K562 (cell line): ENCODE data around the gene TMEM217. TPM values are rescaled to one million over a fixed set of nuclear protein-coding genes. Genes with fewer than 3 reads are reported as not detected.
A peak's percentile ranks its signal among the peaks of the same experiment; 100 is the strongest.

ENCODE experiments used
- ARID1B ChIP-seq: fragments of 450-650 bp; IDR thresholded peaks from 2 replicates; pipeline ENCODE4 v1.6.1; 2016; ENCODE audit warnings: antibody characterized with exemption, mild to moderate bottlenecking, inconsistent platforms
- ATF3 ChIP-seq, 2 experiments: fragments of 450-650 bp in 1 of 2; sonication (generic) in 1 of 2; formaldehyde crosslinking in 1 of 2; IDR thresholded peaks in 1 of 2; conservative IDR thresholded peaks in 1 of 2; 2 replicates each; pipeline versions ENCODE4 v1.6.1 to v1.8.1; 2016 to 2023; ENCODE audit warnings: mild to moderate bottlenecking in 2 of 2, moderate library complexity in 2 of 2, inconsistent platforms in 1 of 2, missing genetic modification reagents in 1 of 2
- CBFA2T3 ChIP-seq: fragments of 450-650 bp; IDR thresholded peaks from 2 replicates; pipeline ENCODE4 v1.6.1; 2017
- FOXA3 ChIP-seq, 2 experiments: fragments of 450-650 bp in 1 of 2; sonication (generic) in 1 of 2; formaldehyde crosslinking; IDR thresholded peaks in 1 of 2; conservative IDR thresholded peaks in 1 of 2; 2 replicates each; pipeline versions ENCODE4 v1.4.0 to v1.8.0; 2020 to 2022; ENCODE audit warnings: mild to moderate bottlenecking in 2 of 2, missing genetic modification reagents in 1 of 2
- JUND ChIP-seq, 2 experiments: IDR thresholded peaks; 2 replicates in 1 of 2; 3 replicates in 1 of 2; pipeline ENCODE4 v1.6.1; 2011; ENCODE audit warnings: borderline replicate concordance in 2 of 2, low read depth in 2 of 2, low read length in 2 of 2, improper control_type of control experiment in 1 of 2, missing biosample characterization in 1 of 2, missing genetic modification characterization in 1 of 2, missing genetic modification reagents in 1 of 2
- KDM2B ChIP-seq: fragments of 250-450 bp; sonication (Bioruptor Pico); IDR thresholded peaks from 2 replicates; pipeline ENCODE4 v1.8.0; 2021; ENCODE audit warnings: mild to moderate bottlenecking, moderate library complexity
- MAFF ChIP-seq: IDR thresholded peaks from 2 replicates; pipeline ENCODE4 v1.6.1; 2012; ENCODE audit warnings: low read length, improper control_type of control experiment
- NCOA1 ChIP-seq: fragments of 450-650 bp; IDR thresholded peaks from 2 replicates; pipeline ENCODE4 v1.6.1; 2016; ENCODE audit warnings: low read depth
- NR2C1 ChIP-seq, 2 experiments: fragments of 450-650 bp; IDR thresholded peaks; 2 replicates each; pipeline ENCODE4 v1.6.1; 2017; ENCODE audit warnings: mild to moderate bottlenecking in 2 of 2, antibody characterized with exemption in 1 of 2, inconsistent platforms in 1 of 2, missing compliant biosample characterization in 1 of 2, missing genetic modification characterization in 1 of 2
- RREB1 ChIP-seq: fragments of 250-450 bp; sonication (Bioruptor Pico); IDR thresholded peaks from 2 replicates; pipeline ENCODE4 v1.4.0; 2020
- SIN3A ChIP-seq, 2 experiments: fragments of 150-350 bp in 1 of 2; IDR thresholded peaks; 2 replicates each; pipeline ENCODE4 v1.6.1; 2011 to 2016; ENCODE audit warnings: borderline replicate concordance in 2 of 2, low read depth in 2 of 2, low read length in 2 of 2, mild to moderate bottlenecking in 2 of 2, moderate library complexity in 2 of 2; ENCODE audit not compliant: control insufficient read depth in 1 of 2
- SIRT6 ChIP-seq: IDR thresholded peaks from one replicate; pipeline ENCODE4 v1.6.1; 2012; ENCODE audit warnings: low read depth, mild to moderate bottlenecking, control low read depth, inconsistent platforms, low read length, moderate library complexity
- TAF15 ChIP-seq: fragments of 200-400 bp; formaldehyde crosslinking; IDR thresholded peaks from 2 replicates; pipeline ENCODE4 v1.6.1; 2017; ENCODE audit warnings: mild to moderate bottlenecking, low read depth, low read length, moderate library complexity
- TAF7 ChIP-seq: fragments of 450-650 bp; IDR thresholded peaks from 2 replicates; pipeline ENCODE4 v1.6.1; 2016; ENCODE audit warnings: missing genetic modification characterization, missing compliant biosample characterization
- XRCC3 ChIP-seq: fragments of 450-650 bp; IDR thresholded peaks from 2 replicates; pipeline ENCODE4 v1.6.1; 2017; ENCODE audit warnings: mild to moderate bottlenecking, moderate library complexity
- polyA plus RNA-seq, 8 experiments: library from polyadenylated mRNA; depleted of rRNA in 4 of 8; stranded (reverse) in 5 of 8; unstranded in 3 of 8; fragments of >200 nt; fragmentation: Nextera tagmentation in 2 of 8; fragmentation: Illumina TruSeq in 1 of 8; extraction: Ambion mirVana in 2 of 8; extraction: Trizol in 1 of 8; gene quantifications; 2 replicates each; pipeline versions ENCODE4 v1.2.1 to v1.2.3, GENCODE V29; 2011 to 2014; ENCODE audit warnings: inconsistent platforms in 1 of 8, missing spikeins in 1 of 8
- total RNA-seq, 7 experiments: library from RNA; depleted of rRNA in 6 of 7; stranded (reverse); fragments of >200 nt in 6 of 7; fragmentation: Illumina TruSeq in 2 of 7; extraction: Trizol in 2 of 7; gene quantifications; 2 replicates each; pipeline versions ENCODE4 v1.2.1 to v1.2.3, GENCODE V29; 2011 to 2021; ENCODE audit warnings: low replicate concordance in 1 of 7
- TF ChIP-seq, protein P1 (sequence below): fragments of 200-800 bp; sonication (Bioruptor generic); IDR thresholded peaks from 2 replicates; pipeline ENCODE4 v1.6.1; 2017; ENCODE audit warnings: missing genetic modification characterization, missing compliant biosample characterization

TMEM217 gene
- total and polyA plus RNA-seq, 9 of the 15 experiments (the other 6 are each of a cell fraction or from before 2014, with no cell fraction given) = 1.3 to 8.0 (median 1.9) TPM

DNA sequence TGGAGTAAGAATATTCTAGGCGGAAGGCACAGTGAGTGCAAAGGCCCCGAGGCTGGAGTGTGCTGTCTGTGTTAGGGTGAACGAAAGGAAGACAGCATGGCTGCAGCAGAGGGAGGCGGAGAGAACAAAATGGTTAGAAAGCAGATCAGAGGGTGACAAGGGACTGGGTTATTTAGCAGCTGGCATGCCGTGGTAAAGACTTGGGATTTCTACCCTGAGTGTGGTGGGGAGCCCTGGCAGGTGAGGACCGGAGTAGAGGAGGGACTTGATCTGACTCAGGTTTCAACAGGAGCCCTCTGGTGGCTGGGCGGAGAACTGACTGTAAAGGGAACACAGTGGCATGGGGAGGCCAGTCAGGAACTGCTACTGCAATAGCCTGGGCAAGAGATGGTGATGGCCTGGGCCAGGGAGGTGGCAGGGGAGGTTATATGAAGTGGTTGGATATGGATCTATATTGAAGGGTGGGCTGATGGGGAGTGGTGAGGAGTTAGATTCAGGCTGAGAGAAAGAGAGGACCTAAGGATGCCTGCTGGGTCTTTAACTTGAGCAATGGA lies 50.0 kb downstream of the TMEM217 start (continued):
- TF ChIP-seq KDM2B (CRISPR knock-in tag) = no peak
- TF ChIP-seq MAFF = no peak
- TF ChIP-seq NCOA1 = peak; percentile 64; the same call in 1 of the 2 replicates
- no peak for TF ChIP-seq SIN3A (IDR thresholded peaks at IDR 0.05; ENCODE audit: borderline replicate concordance in 2 of 2, control insufficient read depth in 1 of 2, low read depth in 2 of 2, low read length in 2 of 2)
- peak; percentile 26; the same call in 1 of the 2 replicates for TF ChIP-seq CBFA2T3
- no peak for TF ChIP-seq ATF3 (IDR thresholded peaks at IDR 0.05)
- TF ChIP-seq ATF3 (CRISPR knock-in tag; conservative IDR thresholded peaks at IDR 0.05) = 0 out of 2 replicates have a peak, but pooled peaks have one; percentile 58
- peak; percentile 56 for TF ChIP-seq ARID1B
- TF ChIP-seq RREB1 (CRISPR knock-in tag) = peak; percentile 93
- TF ChIP-seq, protein P1, sequence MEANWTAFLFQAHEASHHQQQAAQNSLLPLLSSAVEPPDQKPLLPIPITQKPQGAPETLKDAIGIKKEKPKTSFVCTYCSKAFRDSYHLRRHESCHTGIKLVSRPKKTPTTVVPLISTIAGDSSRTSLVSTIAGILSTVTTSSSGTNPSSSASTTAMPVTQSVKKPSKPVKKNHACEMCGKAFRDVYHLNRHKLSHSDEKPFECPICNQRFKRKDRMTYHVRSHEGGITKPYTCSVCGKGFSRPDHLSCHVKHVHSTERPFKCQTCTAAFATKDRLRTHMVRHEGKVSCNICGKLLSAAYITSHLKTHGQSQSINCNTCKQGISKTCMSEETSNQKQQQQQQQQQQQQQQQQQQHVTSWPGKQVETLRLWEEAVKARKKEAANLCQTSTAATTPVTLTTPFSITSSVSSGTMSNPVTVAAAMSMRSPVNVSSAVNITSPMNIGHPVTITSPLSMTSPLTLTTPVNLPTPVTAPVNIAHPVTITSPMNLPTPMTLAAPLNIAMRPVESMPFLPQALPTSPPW (CRISPR knock-in tag) = peak; percentile 46
- TF ChIP-seq TAF7 (tag) = 0 out of 2 replicates have a peak, but pooled peaks have one; percentile 45
- no peak for TF ChIP-seq SIRT6
- peak; percentile 75 for TF ChIP-seq JUND (IDR thresholded peaks at IDR 0.05; ENCODE audit: borderline replicate concordance, low read depth, low read length)
- TF ChIP-seq JUND (tag; IDR thresholded peaks at IDR 0.05; ENCODE audit: borderline replicate concordance, low read depth, low read length) = peak; percentile 88; the same call in 2 of the 3 replicates
- no peak for TF ChIP-seq XRCC3
- TF ChIP-seq TAF15 = no peak
- TF ChIP-seq NR2C1 (IDR thresholded peaks at IDR 0.05) = no peak; the same call in 1 of the 2 replicates
- peak; percentile 49 for TF ChIP-seq NR2C1 (tag; IDR thresholded peaks at IDR 0.05)
- TF ChIP-seq FOXA3 (CRISPR knock-in tag; conservative IDR thresholded peaks at IDR 0.05 in 1 of 2, IDR thresholded peaks at IDR 0.05 in 1 of 2) = 0 out of 4 replicates have a peak, but pooled peaks of 1 of the 2 experiments have one; percentile 66
